HL-60 (cell line): Measurements from ENCODE around the gene FBXO30.

Experiments
- GABPA ChIP-seq: IDR thresholded peaks from 2 replicates; pipeline ENCODE4 v1.6.1; 2012; ENCODE audit warnings: low read depth
- POLR2AphosphoS5 ChIP-seq: IDR thresholded peaks from 2 replicates; pipeline ENCODE4 v1.6.1; 2012; ENCODE audit warnings: low read depth
- SPI1 ChIP-seq: IDR thresholded peaks from 2 replicates; pipeline ENCODE4 v1.6.1; 2012; ENCODE audit warnings: low read depth, mild to moderate bottlenecking, borderline replicate concordance
- TF ChIP-seq, protein P1 (sequence below): IDR thresholded peaks from one replicate; pipeline ENCODE4 v1.5.1; 2011; ENCODE audit warnings: low read length, control low read depth, inconsistent platforms; ENCODE audit not compliant: insufficient read depth
- TF ChIP-seq, protein P2 (sequence below): IDR thresholded peaks from 2 replicates; pipeline ENCODE4 v1.6.1; 2012; ENCODE audit warnings: low read depth; ENCODE audit not compliant: insufficient replicate concordance

DNA sequence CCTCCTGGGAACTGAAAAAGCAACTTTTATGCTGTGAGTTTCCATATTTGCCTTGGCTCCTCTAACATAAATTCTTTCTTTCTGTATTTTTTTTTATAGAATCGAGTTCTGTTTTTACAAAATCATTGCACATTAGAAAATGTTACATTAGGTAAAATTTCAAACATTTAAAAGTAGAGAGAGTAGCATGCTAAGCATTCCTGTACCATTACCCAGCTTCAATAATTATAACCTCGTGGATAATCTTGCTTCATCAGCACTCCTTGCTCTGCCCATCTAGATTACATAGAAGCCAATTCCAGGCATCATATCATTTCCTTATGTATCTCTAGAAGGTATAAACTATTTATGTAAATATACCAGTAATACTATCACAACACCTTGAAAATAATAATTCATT, 15.4 kb upstream of the FBXO30 start:
- TF ChIP-seq, protein P1, sequence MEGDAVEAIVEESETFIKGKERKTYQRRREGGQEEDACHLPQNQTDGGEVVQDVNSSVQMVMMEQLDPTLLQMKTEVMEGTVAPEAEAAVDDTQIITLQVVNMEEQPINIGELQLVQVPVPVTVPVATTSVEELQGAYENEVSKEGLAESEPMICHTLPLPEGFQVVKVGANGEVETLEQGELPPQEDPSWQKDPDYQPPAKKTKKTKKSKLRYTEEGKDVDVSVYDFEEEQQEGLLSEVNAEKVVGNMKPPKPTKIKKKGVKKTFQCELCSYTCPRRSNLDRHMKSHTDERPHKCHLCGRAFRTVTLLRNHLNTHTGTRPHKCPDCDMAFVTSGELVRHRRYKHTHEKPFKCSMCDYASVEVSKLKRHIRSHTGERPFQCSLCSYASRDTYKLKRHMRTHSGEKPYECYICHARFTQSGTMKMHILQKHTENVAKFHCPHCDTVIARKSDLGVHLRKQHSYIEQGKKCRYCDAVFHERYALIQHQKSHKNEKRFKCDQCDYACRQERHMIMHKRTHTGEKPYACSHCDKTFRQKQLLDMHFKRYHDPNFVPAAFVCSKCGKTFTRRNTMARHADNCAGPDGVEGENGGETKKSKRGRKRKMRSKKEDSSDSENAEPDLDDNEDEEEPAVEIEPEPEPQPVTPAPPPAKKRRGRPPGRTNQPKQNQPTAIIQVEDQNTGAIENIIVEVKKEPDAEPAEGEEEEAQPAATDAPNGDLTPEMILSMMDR = no peak
- TF ChIP-seq POLR2AphosphoS5 (no peak), SPI1 (no peak), GABPA (no peak)
- TF ChIP-seq, protein P2, sequence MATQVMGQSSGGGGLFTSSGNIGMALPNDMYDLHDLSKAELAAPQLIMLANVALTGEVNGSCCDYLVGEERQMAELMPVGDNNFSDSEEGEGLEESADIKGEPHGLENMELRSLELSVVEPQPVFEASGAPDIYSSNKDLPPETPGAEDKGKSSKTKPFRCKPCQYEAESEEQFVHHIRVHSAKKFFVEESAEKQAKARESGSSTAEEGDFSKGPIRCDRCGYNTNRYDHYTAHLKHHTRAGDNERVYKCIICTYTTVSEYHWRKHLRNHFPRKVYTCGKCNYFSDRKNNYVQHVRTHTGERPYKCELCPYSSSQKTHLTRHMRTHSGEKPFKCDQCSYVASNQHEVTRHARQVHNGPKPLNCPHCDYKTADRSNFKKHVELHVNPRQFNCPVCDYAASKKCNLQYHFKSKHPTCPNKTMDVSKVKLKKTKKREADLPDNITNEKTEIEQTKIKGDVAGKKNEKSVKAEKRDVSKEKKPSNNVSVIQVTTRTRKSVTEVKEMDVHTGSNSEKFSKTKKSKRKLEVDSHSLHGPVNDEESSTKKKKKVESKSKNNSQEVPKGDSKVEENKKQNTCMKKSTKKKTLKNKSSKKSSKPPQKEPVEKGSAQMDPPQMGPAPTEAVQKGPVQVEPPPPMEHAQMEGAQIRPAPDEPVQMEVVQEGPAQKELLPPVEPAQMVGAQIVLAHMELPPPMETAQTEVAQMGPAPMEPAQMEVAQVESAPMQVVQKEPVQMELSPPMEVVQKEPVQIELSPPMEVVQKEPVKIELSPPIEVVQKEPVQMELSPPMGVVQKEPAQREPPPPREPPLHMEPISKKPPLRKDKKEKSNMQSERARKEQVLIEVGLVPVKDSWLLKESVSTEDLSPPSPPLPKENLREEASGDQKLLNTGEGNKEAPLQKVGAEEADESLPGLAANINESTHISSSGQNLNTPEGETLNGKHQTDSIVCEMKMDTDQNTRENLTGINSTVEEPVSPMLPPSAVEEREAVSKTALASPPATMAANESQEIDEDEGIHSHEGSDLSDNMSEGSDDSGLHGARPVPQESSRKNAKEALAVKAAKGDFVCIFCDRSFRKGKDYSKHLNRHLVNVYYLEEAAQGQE = no peak
